ENCODE data around the gene LRRC8A. TPM values are rescaled to one million over a fixed set of nuclear protein-coding genes. Genes with fewer than 3 reads are reported as not detected.
A peak's percentile ranks its signal among the peaks of the same experiment; 100 is the strongest.

LRRC8A gene
- total and polyA plus RNA-seq, 2 of the 13 experiments (the other 11 are each of a cell fraction or from before 2014, with no cell fraction given), result 16.1 to 40.6 TPM

- TF ChIP-seq SP5 (CRISPR knock-in tag; IDR thresholded peaks at IDR 0.05; ENCODE audit: borderline replicate concordance, low read depth), result 0 out of 2 replicates have a peak, but pooled peaks have one; percentile 43
- TF ChIP-seq MXD3 (CRISPR knock-in tag; IDR thresholded peaks at IDR 0.05), result peak; percentile 78; the same call in 1 of the 2 replicates
- peak; percentile 61; the same call in 1 of the 2 replicates for TF ChIP-seq JUN (CRISPR knock-in tag; IDR thresholded peaks at IDR 0.05)
- no peak for TF ChIP-seq TCF12 (IDR thresholded peaks at IDR 0.05)
- TF ChIP-seq TCF12 (CRISPR knock-in tag; IDR thresholded peaks at IDR 0.05), result no peak
- TF ChIP-seq TEAD3 (CRISPR knock-in tag; optimal IDR thresholded peaks at IDR 0.05; ENCODE audit: borderline replicate concordance), result no peak
- 0 out of 2 replicates have a peak, but pooled peaks have one; percentile 49 for TF ChIP-seq ZNF878 (CRISPR knock-in tag; IDR thresholded peaks at IDR 0.05)
- TF ChIP-seq HMGXB4 (CRISPR knock-in tag; IDR thresholded peaks at IDR 0.05; ENCODE audit: borderline replicate concordance in 1 of 2, low read depth in 1 of 2), result peak; percentile 29 to 35; a peak in 1 of 4 replicates
- no peak for TF ChIP-seq ZBTB34 (CRISPR knock-in tag; IDR thresholded peaks at IDR 0.05)
- 0 out of 2 replicates have a peak, but pooled peaks have one; percentile 18 for TF ChIP-seq ZNF337 (CRISPR knock-in tag; IDR thresholded peaks at IDR 0.05; ENCODE audit: borderline replicate concordance, low read depth)
- TF ChIP-seq RFX5 (IDR thresholded peaks at IDR 0.05; ENCODE audit: low read depth, low read length), result peak; percentile 73
- peak; percentile 58; the same call in 1 of the 2 replicates for TF ChIP-seq ZNF441 (CRISPR knock-in tag; IDR thresholded peaks at IDR 0.05; ENCODE audit: borderline replicate concordance)
- peak; percentile 98 for TF ChIP-seq ATF7 (IDR thresholded peaks at IDR 0.05)
- peak; percentile 82 for TF ChIP-seq ATF7 (CRISPR knock-in tag; IDR thresholded peaks at IDR 0.05)
- peak; percentile 44 for TF ChIP-seq ZFX (CRISPR knock-in tag; IDR thresholded peaks at IDR 0.05; ENCODE audit: low read depth)
- peak; percentile 23; the same call in 1 of the 2 replicates for TF ChIP-seq ZNF205 (CRISPR knock-in tag; IDR thresholded peaks at IDR 0.05)
- TF ChIP-seq PHF20 (CRISPR knock-in tag; IDR thresholded peaks at IDR 0.05), result peak; percentile 88
- TF ChIP-seq HNF1B (CRISPR knock-in tag; IDR thresholded peaks at IDR 0.05), result peak; percentile 76
- TF ChIP-seq TAF1 (CRISPR knock-in tag; IDR thresholded peaks at IDR 0.05), result peak; percentile 59; the same call in 1 of the 2 replicates
Observed at GRCh38 chr9:128881884-128882676, at the start of gene LRRC8A, which contains the start of gene KYAT1 (continued).
